ENCODE results near the gene BEGAIN.
A peak's percentile ranks its signal among the peaks of the same experiment; 100 is the strongest.

Gene BEGAIN

GRCh38 chr14:100547633-100548294, 39.5 kb downstream of the BEGAIN start:
- DNase-seq: peak; percentile 53

- DNase-seq: no peak
Observed at GRCh38 chr14:100546051-100546443, 41.2 kb downstream of the BEGAIN start.

GRCh38 chr14:100545359-100545758, 41.9 kb downstream of the BEGAIN start:
- no peak for DNase-seq

GRCh38 chr14:100544506-100545141, 42.6 kb downstream of the BEGAIN start:
- DNase-seq: no peak

GRCh38 chr14:100543471-100544455, 43.5 kb downstream of the BEGAIN start:
- DNase-seq: no peak

GRCh38 chr14:100542619-100543205, 44.5 kb downstream of the BEGAIN start:
- no peak for DNase-seq

GRCh38 chr14:100541621-100542560, 45.3 kb downstream of the BEGAIN start:
- no peak for DNase-seq

GRCh38 chr14:100540926-100541620, 46.1 kb downstream of the BEGAIN start:
- no peak for DNase-seq

GRCh38 chr14:100540141-100540925, 46.9 kb downstream of the BEGAIN start:
- DNase-seq: no peak

- no peak for DNase-seq
Observed at GRCh38 chr14:100539766-100540140, 47.5 kb downstream of the BEGAIN start.

- no peak for DNase-seq
Observed at GRCh38 chr14:100539003-100539660, 48.1 kb downstream of the BEGAIN start.

- DNase-seq: no peak
Observed at GRCh38 chr14:100538351-100539002, 48.7 kb downstream of the BEGAIN start.

GRCh38 chr14:100537446-100538350, 49.5 kb downstream of the BEGAIN start:
- DNase-seq: no peak

- no peak for DNase-seq
Observed at GRCh38 chr14:100536721-100537445, 50.3 kb downstream of the BEGAIN start.

- DNase-seq: no peak
Observed at GRCh38 chr14:100536121-100536510, 51.1 kb downstream of the BEGAIN start.

- DNase-seq: no peak
Observed at GRCh38 chr14:100535287-100536120, 51.7 kb downstream of the BEGAIN start.

Measured in DMS153 (cell line).